GM12878 (cell line): Measurements from ENCODE around the gene SIRPD. TPM values are rescaled to one million over a fixed set of nuclear protein-coding genes. Genes with fewer than 3 reads are reported as not detected.

Experiments used
- ATAC-seq: fragments of 200-7000 bp; cut with Tn5 transposase; 3 replicates; pipeline ENCODE4 v1.9.1; 2020; ENCODE audit warnings: mild to moderate bottlenecking, moderate library complexity
- BruUV-seq: library from RNA; stranded (reverse); fragments of 400-500 nt; replicated peaks from 2 replicates; lab custom pipeline; 2021; lab: Mats Ljungman, UMichigan
- CTCF ChIA-PET: fragments of 300-600 bp; sonication (Branson Sonifier 250); formaldehyde crosslinking; extraction: SDS; loops from one replicate; lab custom pipeline; 2021; ENCODE audit warnings: inconsistent platforms; lab: Yijun Ruan, JAX
- POLR2A ChIA-PET: fragments of 350-600 bp; formaldehyde crosslinking; extraction: SDS; loops from one replicate; lab custom pipeline; 2021; ENCODE audit warnings: inconsistent platforms; lab: Charles Lee
- RAD21 ChIA-PET: fragments of 300-600 bp; sonication (Branson Sonifier 250); formaldehyde crosslinking; loops from one replicate; lab custom pipeline; 2023; ENCODE audit warnings: antibody characterized with exemption; ENCODE audit not compliant: unreplicated experiment; lab: Charles Lee
- SMC1A ChIA-PET: fragments of 300-600 bp; sonication (Branson Sonifier 250); formaldehyde crosslinking; loops from one replicate; lab custom pipeline; 2023; ENCODE audit not compliant: unreplicated experiment, uncharacterized antibody; lab: Charles Lee
- DNase-seq: peaks from one replicate; pipeline ENCODE4 v3.0.0-alpha.2; 2011; ENCODE audit warnings: low read depth, low spot score
- FAIRE-seq: peaks from 3 replicates; lab custom pipeline; 2011; peaks lifted over from hg19 to GRCh38; lab: Jason Lieb, UNC
- H2AFZ ChIP-seq: 2 replicates; pipeline ENCODE4 v1.6.0; 2011; ENCODE audit warnings: low read depth, low read length, control low read depth; ENCODE audit not compliant: control insufficient read depth
- H3K27ac ChIP-seq: 2 replicates; pipeline ENCODE4 v1.5.1; 2011; ENCODE audit warnings: control low read depth; ENCODE audit not compliant: control insufficient read depth, insufficient read depth
- H3K27me3 ChIP-seq, 2 experiments: replicated peaks in 1 of 2; 2 replicates each; pipeline versions ENCODE4 v1.6.0 to v1.6.1; 2011; ENCODE audit warnings: low read length in 1 of 2; ENCODE audit not compliant: control insufficient read depth in 2 of 2, insufficient read depth in 2 of 2
- H3K36me3 ChIP-seq, 2 experiments: 2 replicates each; pipeline ENCODE4 v1.5.1; 2011; ENCODE audit warnings: low read length in 1 of 2; ENCODE audit not compliant: control insufficient read depth in 2 of 2, insufficient read depth in 2 of 2
- H3K4me1 ChIP-seq: 2 replicates; pipeline ENCODE4 v1.6.1; 2011; ENCODE audit warnings: mild to moderate bottlenecking, low read length, moderate library complexity, mixed read lengths; ENCODE audit not compliant: control insufficient read depth, insufficient read depth
- H3K4me2 ChIP-seq: 2 replicates; pipeline ENCODE4 v1.6.0; 2011; ENCODE audit warnings: control low read depth; ENCODE audit not compliant: control insufficient read depth, insufficient read depth
- H3K4me3 ChIP-seq: fragments of 200-600 bp; sonication (generic); 2 replicates; pipeline ENCODE4 v1.5.1; 2016
- H3K79me2 ChIP-seq: 2 replicates; pipeline ENCODE4 v1.6.0; 2011; ENCODE audit warnings: low read length; ENCODE audit not compliant: control insufficient read depth, insufficient read depth
- H3K9ac ChIP-seq: 2 replicates; pipeline ENCODE4 v1.8.0; 2011; ENCODE audit warnings: low read length, control low read depth, mixed read lengths; ENCODE audit not compliant: control insufficient read depth, insufficient read depth
- H3K9me3 ChIP-seq: replicated peaks from 3 replicates; pipeline ENCODE4 v1.5.1; 2011; ENCODE audit warnings: mild to moderate bottlenecking, low read length; ENCODE audit not compliant: control insufficient read depth, insufficient read depth
- H4K20me1 ChIP-seq: 2 replicates; pipeline ENCODE4 v1.6.0; 2011; ENCODE audit not compliant: control insufficient read depth, insufficient read depth
- ASH2L ChIP-seq: fragments of 300-600, 200-600 bp; sonication (generic); IDR thresholded peaks from 2 replicates; pipeline ENCODE4 v1.6.1; 2017; ENCODE audit warnings: low read depth, mild to moderate bottlenecking, borderline replicate concordance
- ATF7 ChIP-seq: fragments of 450-650 bp; IDR thresholded peaks from 2 replicates; pipeline ENCODE4 v1.6.1; 2016; ENCODE audit warnings: low read depth, mild to moderate bottlenecking
- BACH1 ChIP-seq: fragments of 450-650 bp; IDR thresholded peaks from 2 replicates; pipeline ENCODE4 v1.6.1; 2017; ENCODE audit warnings: mild to moderate bottlenecking, borderline replicate concordance
- BCL11A ChIP-seq: IDR thresholded peaks from 2 replicates; pipeline ENCODE4 v1.6.1; 2011; ENCODE audit warnings: low read depth, low read length
- CHD2 ChIP-seq: IDR thresholded peaks from 2 replicates; pipeline ENCODE4 v1.6.1; 2011; ENCODE audit warnings: low read depth, low read length, improper control_type of control experiment, borderline replicate concordance
- CREB1 ChIP-seq: IDR thresholded peaks from 2 replicates; pipeline ENCODE4 v1.6.1; 2012; ENCODE audit warnings: low read depth, mild to moderate bottlenecking, inconsistent platforms
- EP300 ChIP-seq, 2 experiments: fragments of 150-350 bp in 1 of 2; IDR thresholded peaks; 2 replicates each; pipeline ENCODE4 v1.6.1; 2011 to 2012; ENCODE audit warnings: low read depth in 2 of 2, low read length in 2 of 2, borderline replicate concordance in 1 of 2, improper control_type of control experiment in 1 of 2, inconsistent platforms in 1 of 2; ENCODE audit not compliant: control insufficient read depth in 1 of 2
- IKZF2 ChIP-seq, 2 experiments: fragments of 450-650 bp; IDR thresholded peaks; 2 replicates each; pipeline ENCODE4 v1.6.1; 2017; ENCODE audit warnings: mild to moderate bottlenecking in 2 of 2, moderate library complexity in 2 of 2
- KAT2A ChIP-seq: conservative IDR thresholded peaks from 2 replicates; pipeline ENCODE4 v1.6.1; 2011; ENCODE audit warnings: low read depth, low read length; ENCODE audit not compliant: control insufficient read depth
- KLF5 ChIP-seq: fragments of 450-650 bp; IDR thresholded peaks from 2 replicates; pipeline ENCODE4 v1.6.1; 2014; ENCODE audit warnings: mild to moderate bottlenecking; ENCODE audit not compliant: partially characterized antibody
- MTA2 ChIP-seq: fragments of 450-650 bp; IDR thresholded peaks from 2 replicates; pipeline ENCODE4 v1.6.1; 2016; ENCODE audit warnings: low read depth, mild to moderate bottlenecking, moderate library complexity
- MYC ChIP-seq: IDR thresholded peaks from 2 replicates; pipeline ENCODE4 v1.6.1; 2011; ENCODE audit warnings: mild to moderate bottlenecking, low read length, moderate library complexity, inconsistent platforms; ENCODE audit not compliant: insufficient read depth, insufficient replicate concordance, insufficient read length, severe bottlenecking
- NFXL1 ChIP-seq: fragments of 450-650 bp; IDR thresholded peaks from 2 replicates; pipeline ENCODE4 v1.6.1; 2017; ENCODE audit warnings: antibody characterized with exemption, mild to moderate bottlenecking, borderline replicate concordance
- NFYB ChIP-seq: IDR thresholded peaks from 2 replicates; pipeline ENCODE4 v1.6.1; 2011; ENCODE audit warnings: low read depth, mild to moderate bottlenecking, low read length, improper control_type of control experiment, moderate library complexity; ENCODE audit not compliant: insufficient read depth
- NR2C2 ChIP-seq: IDR thresholded peaks from 2 replicates; pipeline ENCODE4 v1.6.1; 2011; ENCODE audit warnings: borderline replicate concordance, low read depth; ENCODE audit not compliant: control insufficient read depth, insufficient read length
- PML ChIP-seq: IDR thresholded peaks from 2 replicates; pipeline ENCODE4 v1.6.1; 2012; ENCODE audit warnings: low read length, inconsistent platforms
- RBBP5 ChIP-seq: fragments of 200-600 bp; sonication (generic); conservative IDR thresholded peaks from 2 replicates; pipeline ENCODE4 v1.6.1; 2016
- RFX5 ChIP-seq: IDR thresholded peaks from 2 replicates; pipeline ENCODE4 v1.6.1; 2011; ENCODE audit warnings: low read depth, low read length, improper control_type of control experiment
- SMAD5 ChIP-seq: IDR thresholded peaks from 2 replicates; pipeline ENCODE4 v1.6.1; 2016; ENCODE audit warnings: antibody characterized with exemption, low read depth
- SMC3 ChIP-seq: IDR thresholded peaks from 2 replicates; pipeline ENCODE4 v1.6.1; 2011; ENCODE audit warnings: low read length, improper control_type of control experiment, borderline replicate concordance
- TCF12 ChIP-seq: IDR thresholded peaks from 2 replicates; pipeline ENCODE4 v1.6.1; 2011; ENCODE audit warnings: low read depth, mild to moderate bottlenecking, low read length
- YBX1 ChIP-seq: fragments of 450-650 bp; IDR thresholded peaks from 2 replicates; pipeline ENCODE4 v1.6.1; 2016; ENCODE audit warnings: antibody characterized with exemption
- WGBS: methylation state at CpG from one replicate; pipeline ENCODE4 v1.1.6; 2016; ENCODE audit warnings: low lambda C conversion rate; ENCODE audit not compliant: insufficient replicate concordance, insufficient coverage; ENCODE audit errors: missing lambda C conversion rate; 5-methylcytosine and 5-hydroxymethylcytosine counted together
- in situ Hi-C: fragments of 300-500 bp; cut with MboI; formaldehyde crosslinking; loops from 9 replicates; pipeline ENCODE4 v1.14.3; 2018; ENCODE audit warnings: mixed read lengths
- intact Hi-C: fragments of 100-400 bp; cut with micrococcal nuclease; formaldehyde crosslinking; loops from one replicate; pipeline ENCODE4 v1.14.2; 2022; ENCODE audit not compliant: unreplicated experiment
- polyA plus RNA-seq, 11 experiments: library from polyadenylated mRNA; depleted of rRNA in 4 of 11; unstranded in 6 of 11; stranded (reverse) in 5 of 11; fragments of >200 nt; fragmentation: Nextera tagmentation in 4 of 11; fragmentation: Illumina TruSeq in 1 of 11; extraction: Ambion mirVana in 4 of 11; extraction: Trizol in 1 of 11; gene quantifications; 1 replicate in 1 of 11; 2 replicates in 10 of 11; pipeline versions ENCODE4 v1.2.1 to v1.2.3, GENCODE V29; 2011 to 2016; ENCODE audit warnings: inconsistent platforms in 2 of 11, missing spikeins in 2 of 11, low read depth in 1 of 11
- total RNA-seq, 4 experiments: library from RNA; depleted of rRNA in 3 of 4; stranded (reverse); fragments of >200 nt in 3 of 4; fragmentation: Illumina TruSeq in 1 of 4; extraction: Trizol in 1 of 4; gene quantifications; 2 replicates each; pipeline versions ENCODE4 v1.2.1 to v1.2.3, GENCODE V29; 2013 to 2021
- TF ChIP-seq, protein P1 (sequence below): fragments of 450-650 bp; IDR thresholded peaks from 2 replicates; pipeline ENCODE4 v1.6.1; 2017; ENCODE audit warnings: mild to moderate bottlenecking
- TF ChIP-seq, protein P2 (sequence below): fragments of 450-650 bp; IDR thresholded peaks from 2 replicates; pipeline ENCODE4 v1.6.1; 2017; ENCODE audit warnings: borderline replicate concordance

Gene SIRPD
- total and polyA plus RNA-seq, 10 of the 15 experiments (the other 5 are each of a cell fraction or from before 2014, with no cell fraction given), result 0.10 to 1.6 (median 0.88) TPM

DNA sequence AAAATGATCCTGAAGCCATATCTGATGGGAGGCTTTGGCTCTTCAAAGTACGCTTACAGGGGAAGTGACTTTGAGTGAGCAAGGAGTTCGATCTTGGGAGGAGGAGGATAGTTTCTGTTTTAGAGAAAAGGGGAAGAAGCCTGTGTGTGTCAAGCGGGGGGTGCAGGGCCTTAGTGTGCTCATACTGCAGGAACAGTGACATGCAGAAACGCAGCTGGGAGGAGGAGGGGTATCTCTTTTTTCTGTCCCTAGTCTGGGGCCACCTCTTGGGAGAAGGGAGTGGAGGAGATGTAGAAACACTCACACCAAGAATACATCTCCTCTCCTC lies 19.8 kb downstream of the SIRPD start:
- RAD21 ChIA-PET, result interaction anchor here (0.6 to 1.5 kb wide), 10 partner anchors 10 to 1996 kb away, joined by 3 to 9 read pairs (median 3); no protein-coding TSS in a partner anchor
- H2AFZ ChIP-seq, result no peak overlapping the region
- peak overlapping the region; percentile 36 for H3K27ac ChIP-seq
- no TSS peak for BruUV-seq
- H3K36me3 ChIP-seq, result no peaks in the 10 kb centered on the region
- H3K27me3 ChIP-seq, result no peaks in the 10 kb centered on the region
- SMC1A ChIA-PET, result interaction anchor here (0.8 to 3.7 kb wide), 11 partner anchors 10 to 227 kb away, joined by 3 to 37 read pairs (median 5); no protein-coding TSS in a partner anchor
- intact Hi-C loops (loop anchor here (2.0 kb wide), 1 partner anchor 197 kb away; no protein-coding TSS in a partner anchor), in situ Hi-C loops (no loop called here)
- DNase-seq, result no peak
- 0% methylated on average over 4 of the region's 4 CpGs for WGBS
- H3K4me1 ChIP-seq, result peaks cover 38% of the 10 kb centered on the region
- POLR2A ChIA-PET, result interaction anchor here (1.7 kb wide), 1 partner anchor 15 kb away, joined by 4 read pairs; no protein-coding TSS in a partner anchor
- peak; percentile 71 for ATAC-seq
- H3K4me2 ChIP-seq, result peak overlapping the region; percentile 19
- H3K9ac ChIP-seq, result peak overlapping the region; percentile 12; the same call in 1 of the 2 replicates
- no peaks in the 10 kb centered on the region for H4K20me1 ChIP-seq
- H3K4me3 ChIP-seq, result peak overlapping the region; percentile 32; the same call in 1 of the 2 replicates
- no peaks in the 10 kb centered on the region for H3K9me3 ChIP-seq
- CTCF ChIA-PET, result interaction anchor here (0.7 to 2.0 kb wide), 6 partner anchors 16 to 227 kb away, joined by 3 to 7 read pairs (median 4); no protein-coding TSS in a partner anchor
- no peak for FAIRE-seq
- H3K79me2 ChIP-seq, result no peaks in the 10 kb centered on the region
- TF ChIP-seq PML (no peak), SMC3 (no peak), KLF5 (no peak), SMAD5 (no peak), KAT2A (no peak), EP300 (IDR thresholded peaks at IDR 0.05; ENCODE audit: borderline replicate concordance in 1 of 2, control insufficient read depth in 1 of 2, low read depth in 2 of 2, low read length in 2 of 2) (peak in 1 of 2 experiments; percentile 52; a peak in 1 of 4 replicates), RFX5 (no peak), NR2C2 (no peak), CREB1 (peak; percentile 76; the same call in 1 of the 2 replicates), NFYB (no peak), MYC (no peak), NFXL1 (no peak), RBBP5 (no peak), TCF12 (peak; percentile 69), IKZF2 (IDR thresholded peaks at IDR 0.05) (peak; percentile 74 to 79; a peak in 3 of 4 replicates), BACH1 (no peak), ATF7 (peak; percentile 64), ASH2L (no peak), MTA2 (peak; percentile 35; the same call in 1 of the 2 replicates), YBX1 (no peak), CHD2 (no peak), BCL11A (0 out of 2 replicates have a peak, but pooled peaks have one; percentile 20)
- TF ChIP-seq, protein P1, sequence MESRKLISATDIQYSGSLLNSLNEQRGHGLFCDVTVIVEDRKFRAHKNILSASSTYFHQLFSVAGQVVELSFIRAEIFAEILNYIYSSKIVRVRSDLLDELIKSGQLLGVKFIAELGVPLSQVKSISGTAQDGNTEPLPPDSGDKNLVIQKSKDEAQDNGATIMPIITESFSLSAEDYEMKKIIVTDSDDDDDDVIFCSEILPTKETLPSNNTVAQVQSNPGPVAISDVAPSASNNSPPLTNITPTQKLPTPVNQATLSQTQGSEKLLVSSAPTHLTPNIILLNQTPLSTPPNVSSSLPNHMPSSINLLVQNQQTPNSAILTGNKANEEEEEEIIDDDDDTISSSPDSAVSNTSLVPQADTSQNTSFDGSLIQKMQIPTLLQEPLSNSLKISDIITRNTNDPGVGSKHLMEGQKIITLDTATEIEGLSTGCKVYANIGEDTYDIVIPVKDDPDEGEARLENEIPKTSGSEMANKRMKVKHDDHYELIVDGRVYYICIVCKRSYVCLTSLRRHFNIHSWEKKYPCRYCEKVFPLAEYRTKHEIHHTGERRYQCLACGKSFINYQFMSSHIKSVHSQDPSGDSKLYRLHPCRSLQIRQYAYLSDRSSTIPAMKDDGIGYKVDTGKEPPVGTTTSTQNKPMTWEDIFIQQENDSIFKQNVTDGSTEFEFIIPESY, result no peak
- TF ChIP-seq, protein P2, sequence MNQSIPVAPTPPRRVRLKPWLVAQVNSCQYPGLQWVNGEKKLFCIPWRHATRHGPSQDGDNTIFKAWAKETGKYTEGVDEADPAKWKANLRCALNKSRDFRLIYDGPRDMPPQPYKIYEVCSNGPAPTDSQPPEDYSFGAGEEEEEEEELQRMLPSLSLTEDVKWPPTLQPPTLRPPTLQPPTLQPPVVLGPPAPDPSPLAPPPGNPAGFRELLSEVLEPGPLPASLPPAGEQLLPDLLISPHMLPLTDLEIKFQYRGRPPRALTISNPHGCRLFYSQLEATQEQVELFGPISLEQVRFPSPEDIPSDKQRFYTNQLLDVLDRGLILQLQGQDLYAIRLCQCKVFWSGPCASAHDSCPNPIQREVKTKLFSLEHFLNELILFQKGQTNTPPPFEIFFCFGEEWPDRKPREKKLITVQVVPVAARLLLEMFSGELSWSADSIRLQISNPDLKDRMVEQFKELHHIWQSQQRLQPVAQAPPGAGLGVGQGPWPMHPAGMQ, result no peak
